Measurements from ENCODE around the gene MMS22L.

DNA sequence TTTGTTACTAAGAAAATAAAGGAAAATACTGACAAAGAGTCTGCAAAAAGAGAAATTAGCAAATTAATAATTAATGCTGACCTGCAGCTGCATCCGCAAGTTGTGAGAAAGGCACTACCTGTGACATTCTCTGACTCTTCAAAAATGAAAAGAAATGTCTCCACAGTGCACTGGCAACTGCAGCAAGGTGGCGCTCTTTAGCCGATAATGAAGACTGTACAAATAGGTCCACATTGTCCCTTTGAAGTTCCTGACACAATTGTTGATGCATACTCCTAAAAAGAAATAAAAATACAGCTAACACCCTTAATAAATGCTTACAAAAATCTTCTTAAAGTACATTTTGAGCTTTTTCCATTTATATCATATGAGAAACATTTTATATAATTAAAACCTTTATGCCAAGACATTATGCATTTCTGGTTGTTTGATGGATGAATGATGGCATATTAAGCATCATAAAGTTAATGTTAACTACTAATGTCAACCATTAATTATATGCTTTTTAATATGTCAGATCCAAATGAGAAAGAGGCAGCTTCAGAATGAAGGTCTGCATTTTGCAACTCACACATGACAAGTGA, 96.5 kb downstream of the MMS22L start:
- TF ChIP-seq POLR2AphosphoS5 (IDR thresholded peaks at IDR 0.05; ENCODE audit: borderline replicate concordance, low read depth, low read length) (no peak), EZH2 (IDR thresholded peaks at IDR 0.05) (no peak), FOXP2 (optimal IDR thresholded peaks at IDR 0.05; ENCODE audit: control extremely low read depth, extremely low read length, insufficient read depth) (no peak)
